ENCODE results near the gene AGAP2. TPM values are rescaled to one million over a fixed set of nuclear protein-coding genes. Genes with fewer than 3 reads are reported as not detected.

The AGAP2 gene
- total RNA-seq, 1 donor from 2014 or later: not detected

DNA sequence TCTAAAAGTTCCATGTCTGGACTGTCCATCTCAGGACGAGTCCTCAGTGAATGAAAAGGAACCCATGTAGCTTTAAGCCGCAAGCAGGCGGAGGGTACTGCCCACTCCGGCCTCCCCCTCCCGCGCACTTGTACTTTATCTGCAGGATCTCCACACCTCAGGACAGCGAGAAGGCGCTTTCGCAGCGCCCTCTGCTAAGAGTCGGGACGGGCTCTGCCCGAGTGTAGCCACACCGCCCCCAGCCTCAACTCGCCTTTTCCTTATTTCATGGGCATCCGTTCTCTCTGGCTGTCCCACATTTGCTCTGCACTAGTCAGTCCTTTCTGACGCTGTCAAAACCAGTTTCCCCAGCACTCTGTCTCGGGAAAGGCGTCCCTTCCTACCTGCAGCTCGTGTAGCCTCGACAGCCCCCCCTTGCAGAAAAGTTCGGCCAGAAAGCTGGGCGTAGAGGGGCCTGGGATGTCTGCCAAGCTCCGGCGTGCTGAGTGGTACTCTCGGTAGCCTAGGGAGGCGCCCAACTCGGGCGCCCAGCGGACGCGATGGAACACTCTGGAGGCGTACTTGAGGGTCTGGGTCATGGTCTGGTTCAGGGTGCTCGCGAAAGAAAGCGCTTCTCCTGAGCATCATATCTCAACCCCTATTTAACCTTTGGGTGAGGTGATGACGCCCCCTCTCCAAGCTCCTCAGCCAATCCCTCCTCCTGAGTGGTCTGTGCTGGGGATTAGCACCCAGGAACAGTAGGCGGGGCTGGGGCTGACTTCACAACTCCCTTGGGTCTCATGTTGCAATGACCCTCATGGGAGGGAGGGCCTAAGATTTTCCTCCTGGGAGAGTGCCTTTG is 28.1 kb upstream of the AGAP2 start, which contains the start of gene CYP27B1:
TSS of gene CYP27B1 (minus strand) at position 615 of the 841 bp plus-strand sequence. CDS start at position 578, 37 bp downstream.
- no peak for TF ChIP-seq CTCF (IDR thresholded peaks at IDR 0.05; ENCODE audit: insufficient read depth, low read length, poor library complexity, severe bottlenecking)
- Histone ChIP-seq H3K36me3 (ENCODE audit: control insufficient read depth, insufficient read depth, low read length) (no peaks in the 10 kb centered on the region), H3K4me3 (ENCODE audit: low read depth, low read length) (peak within 1 kb of the TSS; percentile 10), H3K27me3 (ENCODE audit: control insufficient read depth, insufficient read depth, low read length) (peaks cover 29% of the 10 kb centered on the region)
- DNase-seq (ENCODE audit: low read depth): no peak

- Histone ChIP-seq H3K4me3 (ENCODE audit: low read depth, low read length) (peak overlapping the region; percentile 10), H3K27me3 (ENCODE audit: control insufficient read depth, insufficient read depth, low read length) (peaks cover 29% of the 10 kb centered on the region), H3K36me3 (ENCODE audit: control insufficient read depth, insufficient read depth, low read length) (no peaks in the 10 kb centered on the region)
- no peak for TF ChIP-seq CTCF (IDR thresholded peaks at IDR 0.05; ENCODE audit: insufficient read depth, low read length, poor library complexity, severe bottlenecking)
- DNase-seq (ENCODE audit: low read depth): no peak
These were observed 27.3 kb upstream of the AGAP2 start for GRCh38 chr12:57765698-57766463.

DNA sequence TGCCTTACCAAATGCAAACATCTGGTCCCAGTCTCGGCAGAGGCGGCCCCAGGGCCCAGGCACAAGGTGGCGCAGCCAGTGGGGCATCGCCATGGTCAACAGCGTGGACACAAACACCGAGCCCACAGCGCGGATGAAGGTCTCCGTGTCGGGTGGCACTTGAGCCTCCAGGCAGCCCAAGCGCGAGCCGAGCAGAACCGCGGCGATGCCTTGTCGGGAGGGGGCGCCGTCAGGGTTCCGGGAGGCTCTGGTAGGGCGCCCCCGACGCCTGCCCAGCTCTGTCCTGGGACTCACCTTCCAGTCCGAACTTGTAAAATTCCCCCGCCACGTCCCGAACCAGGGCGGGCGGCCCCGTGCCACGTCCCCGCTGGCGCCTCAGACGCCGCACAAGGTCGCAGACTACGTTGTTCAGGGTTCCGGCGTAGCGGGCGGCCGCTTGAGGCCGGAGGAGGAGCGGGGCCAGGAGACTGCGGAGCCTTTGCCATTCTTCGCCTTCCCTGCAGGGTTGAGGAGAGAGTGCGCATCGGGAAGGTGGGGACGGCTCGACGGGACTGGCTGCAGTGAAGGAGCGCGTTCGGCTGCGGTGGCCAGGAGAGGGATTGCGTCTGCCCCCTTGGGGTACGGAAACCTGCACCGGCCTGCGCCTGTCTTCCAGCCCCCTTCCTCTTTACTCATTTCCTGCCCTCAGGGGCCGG is 26.6 kb upstream of the AGAP2 start:
- H3K27me3 ChIP-seq (ENCODE audit: control insufficient read depth, insufficient read depth, low read length): peaks cover 29% of the 10 kb centered on the region
- H3K36me3 ChIP-seq (ENCODE audit: control insufficient read depth, insufficient read depth, low read length): no peaks in the 10 kb centered on the region
- peak; percentile 43 for TF ChIP-seq CTCF (IDR thresholded peaks at IDR 0.05; ENCODE audit: insufficient read depth, low read length, poor library complexity, severe bottlenecking)
- no peak for DNase-seq (ENCODE audit: low read depth)
- H3K4me3 ChIP-seq (ENCODE audit: low read depth, low read length): peak overlapping the region; percentile 29

DNA sequence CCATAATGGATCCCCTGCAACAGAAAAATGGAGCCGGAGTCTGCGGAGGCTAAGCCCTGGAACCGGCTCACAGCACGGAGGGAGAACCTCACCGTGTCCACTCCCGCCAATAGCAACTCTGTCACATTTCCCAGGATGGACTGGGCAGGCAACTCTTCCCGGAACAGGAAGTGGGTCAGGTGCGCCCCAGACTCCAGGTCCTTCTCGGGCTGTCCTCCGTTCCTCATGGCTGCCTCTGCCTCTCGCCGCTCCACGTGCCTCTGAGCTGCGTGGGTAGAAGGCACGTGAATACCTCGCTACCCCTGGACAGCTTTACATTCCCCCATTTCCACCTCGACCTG is 26.1 kb upstream of the AGAP2 start:
- Histone ChIP-seq H3K27me3 (ENCODE audit: control insufficient read depth, insufficient read depth, low read length) (peaks cover 29% of the 10 kb centered on the region), H3K36me3 (ENCODE audit: control insufficient read depth, insufficient read depth, low read length) (no peaks in the 10 kb centered on the region), H3K4me3 (ENCODE audit: low read depth, low read length) (peak overlapping the region; percentile 29)
- no peak for TF ChIP-seq CTCF (IDR thresholded peaks at IDR 0.05; ENCODE audit: insufficient read depth, low read length, poor library complexity, severe bottlenecking)
- no peak for DNase-seq (ENCODE audit: low read depth)

- no peak for TF ChIP-seq CTCF (IDR thresholded peaks at IDR 0.05; ENCODE audit: insufficient read depth, low read length, poor library complexity, severe bottlenecking)
- Histone ChIP-seq H3K4me3 (ENCODE audit: low read depth, low read length) (no peak overlapping the region), H3K27me3 (ENCODE audit: control insufficient read depth, insufficient read depth, low read length) (peaks cover 29% of the 10 kb centered on the region), H3K36me3 (ENCODE audit: control insufficient read depth, insufficient read depth, low read length) (no peaks in the 10 kb centered on the region)
- DNase-seq (ENCODE audit: low read depth): no peak
These were observed 25.5 kb upstream of the AGAP2 start for GRCh38 chr12:57763881-57764661.

All from kidney epithelial cell (primary cell).